GM19238 (cell line): Measurements from ENCODE around the gene HIC1.
"Not testable (repeated sequence)": the region's sequence is repeated elsewhere in the genome, so short reads cannot be mapped to it uniquely, and the experiment has no call there.

Source experiments
- DNase-seq: peaks from one replicate; pipeline ENCODE4 v3.0.0; 2011; ENCODE audit warnings: low spot score; ENCODE audit not compliant: insufficient read length

The HIC1 gene

GRCh38 chr17:2054512-2055291 is at the start of gene HIC1:
HIC1 (plus strand) TSS chr17:2055103; CDS start chr17:2056691, 1,588 bp downstream.
- DNase-seq = peak; percentile 89

DNA sequence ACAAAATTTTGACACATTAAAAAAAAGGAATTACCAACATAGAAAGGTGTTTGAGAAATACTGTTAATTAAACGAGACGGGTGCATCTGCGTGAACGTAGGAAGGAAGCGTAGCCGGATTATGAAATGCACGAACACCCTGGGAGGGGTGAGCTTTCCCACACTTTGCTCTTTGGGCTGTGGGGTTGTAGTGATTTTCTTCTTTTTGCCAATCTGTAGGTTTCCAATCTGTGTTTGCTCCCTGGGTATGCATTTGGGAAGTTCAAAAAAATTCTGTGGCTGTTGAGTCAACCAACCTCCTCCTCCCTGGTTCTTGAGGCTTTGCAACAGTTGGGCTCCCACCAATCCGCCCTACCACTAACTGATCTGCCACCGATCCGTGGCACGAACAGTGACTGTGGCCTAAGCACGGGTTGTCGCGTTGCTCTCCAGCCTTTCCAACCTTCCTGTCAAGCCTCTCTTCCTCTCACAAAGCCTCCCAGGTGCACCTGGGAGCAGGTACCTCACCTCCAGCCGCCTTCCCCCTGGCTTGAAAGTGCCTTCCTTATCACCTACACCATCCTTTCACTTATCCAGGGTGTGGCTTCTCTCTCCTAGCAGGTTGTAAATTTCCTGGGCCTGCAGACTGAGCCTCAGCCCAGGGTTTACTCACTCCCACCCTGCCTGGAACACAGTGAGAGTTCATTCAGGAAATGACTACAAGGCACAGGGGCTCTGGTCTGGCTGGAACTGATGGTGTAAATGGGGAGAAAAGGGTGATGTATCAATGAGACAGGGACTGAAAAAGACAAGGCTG is 46.4 kb upstream of the HIC1 start:
- DNase-seq = no peak

DNA sequence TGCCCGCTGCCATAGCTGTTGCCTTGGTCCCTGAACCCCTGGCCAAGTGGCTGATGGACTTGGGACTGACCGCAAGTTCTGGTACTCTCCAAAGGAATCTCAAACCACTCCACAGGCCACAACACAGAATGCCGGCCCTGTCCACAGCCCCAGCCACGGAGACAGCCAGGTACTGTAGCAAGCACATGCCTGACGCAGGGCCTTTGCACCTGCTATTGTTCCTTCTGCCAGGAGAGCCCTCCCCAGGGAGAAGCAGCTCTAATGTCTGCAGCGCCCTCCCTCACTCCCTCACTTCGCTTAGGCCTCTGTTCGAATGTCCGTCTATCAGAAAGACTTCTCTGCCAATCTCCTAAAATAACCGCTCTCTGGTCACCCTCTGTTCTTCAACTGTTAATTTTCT is 45.2 kb upstream of the HIC1 start:
- no peak for DNase-seq

DNA sequence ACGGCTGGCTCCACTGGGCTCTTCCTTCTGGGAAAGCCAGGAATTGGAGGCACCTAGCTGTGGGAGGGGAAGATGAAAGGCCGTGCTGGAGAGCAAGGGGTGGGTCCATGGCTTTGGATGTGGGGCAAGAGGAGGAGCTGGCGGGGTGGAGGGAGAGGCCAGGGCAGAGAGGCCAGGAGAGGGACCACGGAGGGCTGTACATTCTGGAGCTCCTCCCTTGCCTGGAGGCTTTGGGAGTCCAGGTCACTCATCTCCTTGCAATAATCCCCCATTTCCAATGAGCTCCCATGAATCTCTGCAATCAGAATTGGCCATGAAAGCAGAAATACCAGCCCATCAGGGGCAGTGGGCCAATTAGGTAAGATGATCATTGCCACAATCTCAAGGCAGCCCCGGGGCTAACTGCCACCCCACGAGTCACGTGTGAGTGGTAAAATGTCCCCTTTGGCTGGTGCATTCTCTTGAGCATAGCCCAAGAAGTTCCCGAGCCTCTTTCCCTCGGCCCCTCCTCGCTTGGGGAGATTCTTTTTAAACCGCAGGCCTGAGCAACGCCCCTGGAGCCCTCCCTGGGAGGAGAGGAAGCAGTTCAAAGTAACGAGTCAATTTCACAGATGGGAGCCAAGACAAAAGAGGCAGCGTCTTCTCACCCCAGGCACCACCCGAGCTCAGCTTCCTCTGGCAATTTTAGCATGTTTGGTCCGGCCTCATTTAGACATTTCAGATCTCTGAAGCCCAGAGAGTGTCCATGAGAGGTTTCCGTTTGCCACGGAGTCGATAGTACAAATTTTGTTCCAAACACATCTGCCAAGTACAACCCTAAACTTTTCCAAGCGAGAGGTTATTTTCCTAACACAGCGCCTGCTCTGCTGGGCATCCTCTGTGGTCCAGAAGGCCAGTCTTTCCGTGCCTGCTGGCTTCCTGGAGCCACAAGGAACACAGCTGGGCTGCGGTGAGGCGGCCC is 43.2 kb upstream of the HIC1 start:
- no peak for DNase-seq

- no peak for DNase-seq
Measured at GRCh38 chr17:2012499-2012898, 42.4 kb upstream of the HIC1 start.

DNA sequence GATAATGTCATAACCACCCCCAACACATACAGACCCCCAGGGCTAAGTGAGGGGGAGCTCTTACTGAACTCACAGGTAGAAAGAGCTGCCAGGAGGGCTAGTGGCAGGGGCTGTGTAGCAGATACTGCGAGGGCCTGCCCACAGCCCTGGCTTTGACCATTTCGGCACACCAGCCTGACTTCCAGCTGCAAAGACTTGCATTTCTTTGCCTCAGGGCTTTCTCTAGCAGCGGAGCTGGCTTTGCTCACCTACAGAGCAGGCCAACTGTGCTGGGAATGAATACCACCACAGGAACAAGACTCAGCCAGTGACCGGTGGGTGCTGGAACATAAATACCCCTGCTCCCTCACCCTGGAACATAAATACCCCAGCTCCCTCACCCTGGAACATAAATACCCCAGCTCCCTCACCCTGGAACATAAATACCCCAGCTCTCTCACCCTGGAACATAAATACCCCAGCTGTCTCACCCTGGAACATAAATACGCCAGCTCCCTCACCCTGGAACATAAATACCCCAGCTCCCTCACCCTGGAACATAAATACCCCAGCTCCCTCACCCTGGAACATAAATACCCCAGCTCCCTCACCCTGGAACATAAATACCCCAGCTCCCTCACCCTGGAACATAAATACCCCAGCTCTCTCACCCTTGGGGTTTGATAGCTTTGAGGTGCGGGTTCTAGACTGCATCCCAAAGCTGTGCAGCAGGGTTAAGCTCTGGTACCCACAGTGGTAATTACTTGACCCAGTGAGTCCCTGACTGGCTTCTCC is 41.5 kb upstream of the HIC1 start:
- DNase-seq = not testable (repeated sequence)

DNA sequence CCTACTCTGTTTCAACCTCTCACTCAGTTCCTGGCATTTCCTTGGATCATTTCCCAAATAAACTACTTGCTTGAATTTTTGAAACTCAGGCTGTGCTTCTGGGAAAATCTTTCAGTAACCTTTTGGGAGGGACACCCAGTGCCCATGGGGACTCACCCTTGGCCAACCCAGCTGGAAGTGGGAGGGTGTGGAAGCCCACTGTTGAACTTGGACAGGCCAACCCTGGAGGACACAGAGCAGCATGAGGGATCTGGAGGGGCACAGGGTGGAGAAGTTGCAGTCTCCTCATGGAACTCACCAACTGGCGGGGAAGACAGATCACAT is 40.9 kb upstream of the HIC1 start:
- DNase-seq = no peak

GRCh38 chr17:2015314-2015713 is 39.6 kb upstream of the HIC1 start:
- no peak for DNase-seq

- no peak for DNase-seq
Measured at GRCh38 chr17:2016494-2016893, 38.4 kb upstream of the HIC1 start.

DNA sequence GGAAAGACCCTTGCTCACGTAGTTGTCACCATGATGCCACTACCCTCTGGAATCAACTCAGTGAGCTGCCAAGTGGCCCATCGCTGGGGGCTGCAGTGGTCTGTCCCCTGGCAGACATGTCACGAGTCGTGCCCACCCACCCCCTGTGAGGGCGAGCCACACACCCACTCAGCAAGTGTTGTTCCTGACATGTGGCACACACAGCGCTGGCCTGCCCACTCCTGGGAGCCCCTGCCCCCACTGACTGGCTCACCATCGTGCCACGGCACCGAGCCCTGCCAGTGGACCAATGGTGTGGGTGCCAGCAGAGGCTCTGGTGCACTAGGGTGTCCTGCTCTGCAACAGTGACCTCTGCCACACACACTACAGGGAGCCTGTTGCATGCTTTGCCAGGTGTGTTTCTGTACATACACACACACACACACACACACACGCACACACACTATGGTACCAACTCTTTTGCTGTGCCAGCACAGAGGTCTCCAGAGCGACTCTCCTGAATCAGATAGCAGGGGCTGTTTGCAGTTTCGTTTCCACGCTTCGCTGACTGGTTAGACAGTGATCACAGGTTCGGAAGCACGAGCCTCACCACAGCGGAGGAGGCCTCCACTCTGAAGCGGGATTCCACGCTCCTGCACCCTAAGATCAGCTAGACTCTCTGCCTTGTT is 37.5 kb upstream of the HIC1 start:
- no peak for DNase-seq

- no peak for DNase-seq
Measured at GRCh38 chr17:2018716-2019510, 36.0 kb upstream of the HIC1 start.

GRCh38 chr17:2019723-2020122 is 35.2 kb upstream of the HIC1 start:
- no peak for DNase-seq

DNA sequence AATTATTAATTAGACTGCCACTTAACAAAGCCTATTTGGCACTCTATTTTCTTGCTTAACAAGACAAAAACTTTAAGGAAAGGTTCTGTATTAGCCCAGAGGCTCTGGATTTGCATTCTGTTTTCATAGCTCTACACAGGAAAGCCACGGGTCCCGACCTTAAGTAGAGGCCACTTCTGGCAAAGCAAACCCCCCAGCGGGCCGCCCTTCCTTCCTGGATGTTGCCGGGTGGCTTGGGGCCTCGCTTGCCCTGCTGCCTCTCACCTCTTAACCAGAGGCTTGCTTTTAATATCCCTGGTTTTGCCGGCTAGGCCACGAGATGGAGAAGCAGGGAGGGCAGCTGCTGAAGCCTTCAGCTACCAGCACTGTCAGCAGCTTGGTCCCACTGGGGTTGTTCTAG is 34.2 kb upstream of the HIC1 start:
- DNase-seq = no peak

GRCh38 chr17:2022647-2023240 is 32.2 kb upstream of the HIC1 start:
- no peak for DNase-seq

DNA sequence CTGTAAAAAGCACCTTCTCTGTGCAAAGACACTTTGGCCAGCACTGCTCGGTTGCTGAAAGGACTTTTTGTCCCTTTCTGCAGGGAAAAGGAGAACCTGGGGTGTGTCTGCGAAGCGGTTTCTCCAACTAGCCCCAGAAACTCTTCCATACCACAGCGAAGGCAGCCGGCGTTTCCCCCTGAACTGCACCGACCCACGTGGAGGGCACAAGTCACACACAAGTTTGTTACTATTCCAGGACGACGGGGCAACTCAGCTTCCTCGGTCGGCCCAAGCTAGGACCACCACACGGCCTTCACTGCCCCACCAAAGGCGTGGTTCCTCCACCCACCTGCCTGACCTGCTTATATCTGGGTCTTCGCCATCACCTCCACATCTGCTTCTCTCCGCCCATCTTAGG is 31.6 kb upstream of the HIC1 start:
- DNase-seq = no peak

GRCh38 chr17:2023692-2024571 is 31.0 kb upstream of the HIC1 start:
- no peak for DNase-seq

DNA sequence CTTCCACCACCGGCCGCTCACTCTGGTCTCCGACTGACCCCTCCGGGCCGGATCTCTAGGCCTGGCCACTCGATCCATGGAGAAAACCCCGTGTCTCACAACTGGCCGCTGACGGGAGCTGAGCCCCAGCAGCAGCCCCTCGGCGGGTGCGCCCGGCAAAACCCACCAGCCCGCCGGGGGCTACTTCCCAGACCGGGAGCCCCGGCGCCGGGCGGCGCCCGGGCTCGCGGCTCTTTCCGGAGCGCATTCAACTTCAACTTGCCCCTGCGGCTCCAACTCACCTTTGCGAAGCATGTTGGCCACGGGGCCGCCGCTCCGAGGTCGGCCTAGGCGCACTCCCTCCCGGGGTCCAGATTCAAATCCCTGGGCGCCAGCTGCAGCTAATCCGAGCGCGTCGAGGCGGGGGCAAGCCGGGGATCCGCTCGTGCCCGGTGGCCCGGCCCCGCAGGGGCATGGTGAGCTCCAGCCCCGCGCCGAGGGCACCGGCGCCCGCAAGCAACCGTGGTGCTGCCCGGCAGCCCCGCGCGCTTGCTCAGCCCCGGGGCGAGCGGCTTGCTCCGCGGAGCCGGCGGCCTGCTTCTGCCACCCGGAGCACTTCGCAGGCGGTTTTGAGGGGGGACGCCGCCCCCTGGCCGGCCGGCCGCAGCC is 30.2 kb upstream of the HIC1 start:
- no peak for DNase-seq

DNA sequence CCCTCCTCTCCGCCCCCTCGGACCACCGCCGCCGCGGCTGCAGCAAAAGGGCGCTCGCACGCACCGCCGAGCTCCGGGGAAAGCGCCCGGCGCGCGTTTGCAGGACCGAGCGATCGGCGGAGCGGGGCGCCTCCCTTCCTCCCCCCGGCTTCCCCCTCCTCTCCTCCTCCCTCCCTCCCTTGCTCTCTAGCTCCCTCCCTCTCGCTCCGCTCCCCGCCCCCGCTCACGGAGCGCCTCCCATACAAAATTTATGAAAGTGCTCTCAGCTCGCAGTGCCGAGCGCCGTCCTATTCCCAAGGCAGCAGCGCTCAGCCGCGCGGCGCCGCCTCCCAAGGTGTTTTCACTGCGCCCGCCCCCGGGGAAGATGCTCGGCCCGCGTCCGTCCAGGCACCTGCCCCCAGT is 29.7 kb upstream of the HIC1 start, which contains the start of gene RTN4RL1:
Gene RTN4RL1, minus strand, starts transcription at position 115 of the 402 bp plus-strand sequence. CDS start 469 bp downstream, outside the sequence.
- no peak for DNase-seq
